HEK293T (cell line): ENCODE results near the gene TOP3B.
"Not testable (repeated sequence)": the region's sequence is repeated elsewhere in the genome, so short reads cannot be mapped to it uniquely, and the experiment has no call there.

Experiments
- CTCF ChIA-PET: fragments of 350-600 bp; formaldehyde crosslinking; extraction: SDS; loops from one replicate; lab custom pipeline; 2021; ENCODE audit warnings: antibody characterized with exemption, inconsistent platforms; lab: Yijun Ruan, JAX
- POLR2A ChIA-PET: fragments of 350-600 bp; formaldehyde crosslinking; extraction: SDS; loops from one replicate; lab custom pipeline; 2020; ENCODE audit warnings: antibody characterized with exemption, inconsistent platforms; lab: Yijun Ruan, JAX
- DNase-seq: peaks from one replicate; pipeline ENCODE4 v3.0.0; 2012; ENCODE audit warnings: mixed read lengths; ENCODE audit errors: extremely low spot score
- ARNT ChIP-seq: fragments of 450-650 bp; IDR thresholded peaks from 2 replicates; pipeline ENCODE4 v1.6.1; 2017; ENCODE audit warnings: mild to moderate bottlenecking
- BHLHE40 ChIP-seq: fragments of 450-650 bp; IDR thresholded peaks from 2 replicates; pipeline ENCODE4 v1.6.1; 2016; ENCODE audit warnings: mild to moderate bottlenecking, moderate library complexity, borderline replicate concordance
- CTBP1 ChIP-seq: fragments of 450-650 bp; IDR thresholded peaks from 2 replicates; pipeline ENCODE4 v1.6.1; 2016; ENCODE audit warnings: borderline replicate concordance
- ELF4 ChIP-seq: fragments of 450-650 bp; IDR thresholded peaks from 2 replicates; pipeline ENCODE4 v1.6.1; 2017; ENCODE audit warnings: antibody characterized with exemption
- FOXA1 ChIP-seq: fragments of 450-650 bp; IDR thresholded peaks from 2 replicates; pipeline ENCODE4 v1.6.1; 2016; ENCODE audit warnings: mild to moderate bottlenecking
- FOXK2 ChIP-seq: fragments of 450-650 bp; IDR thresholded peaks from 2 replicates; pipeline ENCODE4 v1.6.1; 2016; ENCODE audit warnings: mild to moderate bottlenecking
- FOXM1 ChIP-seq: fragments of 450-650 bp; IDR thresholded peaks from 2 replicates; pipeline ENCODE4 v1.6.1; 2017; ENCODE audit warnings: mild to moderate bottlenecking, borderline replicate concordance
- HDGF ChIP-seq: fragments of 450-650 bp; IDR thresholded peaks from 2 replicates; pipeline ENCODE4 v1.6.1; 2017; ENCODE audit warnings: antibody characterized with exemption, borderline replicate concordance
- L3MBTL2 ChIP-seq: fragments of 450-650 bp; conservative IDR thresholded peaks from 2 replicates; pipeline ENCODE4 v1.6.1; 2016; ENCODE audit warnings: mild to moderate bottlenecking
- LEF1 ChIP-seq: fragments of 450-650 bp; IDR thresholded peaks from 2 replicates; pipeline ENCODE4 v1.6.1; 2017; ENCODE audit warnings: mild to moderate bottlenecking, borderline replicate concordance
- NFRKB ChIP-seq: fragments of 450-650 bp; IDR thresholded peaks from 2 replicates; pipeline ENCODE4 v1.6.1; 2016; ENCODE audit warnings: mild to moderate bottlenecking, moderate library complexity
- SP1 ChIP-seq: fragments of 450-650 bp; IDR thresholded peaks from 2 replicates; pipeline ENCODE4 v1.6.1; 2017
- SUZ12 ChIP-seq: fragments of 450-650 bp; IDR thresholded peaks from 2 replicates; pipeline ENCODE4 v1.6.1; 2016; ENCODE audit warnings: mild to moderate bottlenecking
- TARDBP ChIP-seq: fragments of 450-650 bp; IDR thresholded peaks from 2 replicates; pipeline ENCODE4 v1.6.1; 2016
- ZNF384 ChIP-seq: fragments of 450-650 bp; IDR thresholded peaks from 2 replicates; pipeline ENCODE4 v1.6.1; 2016
- TF ChIP-seq, protein P1 (sequence below): fragments of 450-650 bp; IDR thresholded peaks from 2 replicates; pipeline ENCODE4 v1.6.1; 2016

Gene TOP3B

GRCh38 chr22:21942407-21943343 is 39.9 kb downstream of the TOP3B start:
- ChIA-PET POLR2A (no interaction called here), CTCF (interaction anchor here (0.6 kb wide), 1 partner anchor 53 kb away, joined by 3 read pairs; no protein-coding TSS in a partner anchor)
- TF ChIP-seq FOXK2 (no peak), SUZ12 (no peak), LEF1 (no peak), FOXM1 (no peak)
- TF ChIP-seq, protein P1, sequence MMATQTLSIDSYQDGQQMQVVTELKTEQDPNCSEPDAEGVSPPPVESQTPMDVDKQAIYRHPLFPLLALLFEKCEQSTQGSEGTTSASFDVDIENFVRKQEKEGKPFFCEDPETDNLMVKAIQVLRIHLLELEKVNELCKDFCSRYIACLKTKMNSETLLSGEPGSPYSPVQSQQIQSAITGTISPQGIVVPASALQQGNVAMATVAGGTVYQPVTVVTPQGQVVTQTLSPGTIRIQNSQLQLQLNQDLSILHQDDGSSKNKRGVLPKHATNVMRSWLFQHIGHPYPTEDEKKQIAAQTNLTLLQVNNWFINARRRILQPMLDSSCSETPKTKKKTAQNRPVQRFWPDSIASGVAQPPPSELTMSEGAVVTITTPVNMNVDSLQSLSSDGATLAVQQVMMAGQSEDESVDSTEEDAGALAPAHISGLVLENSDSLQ: no peak
- DNase-seq: no peak

- ChIA-PET CTCF (interaction anchor here (0.6 kb wide), 2 partner anchors 9 to 53 kb away, joined by 3 to 6 read pairs; no protein-coding TSS in a partner anchor), POLR2A (no interaction called here)
- no peak for DNase-seq
- TF ChIP-seq TARDBP: no peak
- no peak for TF ChIP-seq FOXK2
- no peak for TF ChIP-seq NFRKB
- TF ChIP-seq LEF1: no peak
- no peak for TF ChIP-seq FOXA1
- no peak for TF ChIP-seq L3MBTL2
- TF ChIP-seq ZNF384: no peak
- no peak for TF ChIP-seq HDGF
- no peak for TF ChIP-seq ARNT
- no peak for TF ChIP-seq SP1
Observed at GRCh38 chr22:21941921-21942320, 40.7 kb downstream of the TOP3B start.

DNA sequence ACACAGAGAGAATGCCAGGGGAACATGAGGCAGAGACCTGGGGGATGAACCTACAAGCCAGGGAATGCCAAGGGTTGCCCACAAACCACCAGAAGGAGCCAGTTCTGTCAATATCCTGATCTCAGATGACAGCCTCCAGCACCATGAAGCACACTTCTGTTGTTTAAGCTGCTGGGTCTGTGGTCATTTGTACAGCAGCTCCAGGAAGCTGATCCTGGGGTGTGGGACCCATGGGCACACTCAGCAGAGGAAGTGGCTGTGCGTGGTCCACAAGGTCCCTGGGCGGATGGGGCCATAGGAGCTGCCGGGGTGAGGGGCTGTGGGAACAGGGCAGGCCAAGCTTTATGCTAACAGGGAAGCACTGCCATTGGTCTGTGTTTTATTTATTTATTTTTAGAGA is 42.1 kb downstream of the TOP3B start:
- CTCF ChIA-PET: no interaction called here
- no peak for TF ChIP-seq FOXK2
- no peak for TF ChIP-seq ARNT
- no peak for TF ChIP-seq FOXA1
- no peak for TF ChIP-seq CTBP1
- TF ChIP-seq FOXM1: no peak
- no peak for TF ChIP-seq ZNF384
- DNase-seq: no peak
- POLR2A ChIA-PET: no interaction called here

GRCh38 chr22:21939935-21940334 is 42.7 kb downstream of the TOP3B start:
- DNase-seq, CTCF ChIA-PET, POLR2A ChIA-PET: not testable (repeated sequence)

- ChIA-PET POLR2A (interaction anchor here (2.3 kb wide), 1 partner anchor 13 kb away, joined by 7 read pairs; the partner anchor contains the start of gene PPM1F), CTCF (interaction anchor here (0.6 to 1.8 kb wide), 5 partner anchors 9 to 228 kb away, joined by 3 to 17 read pairs (median 3); no protein-coding TSS in a partner anchor)
- DNase-seq: no peak
- TF ChIP-seq TARDBP: no peak
- no peak for TF ChIP-seq CTBP1
- no peak for TF ChIP-seq L3MBTL2
- TF ChIP-seq ELF4: no peak
- no peak for TF ChIP-seq FOXM1
- TF ChIP-seq, protein P1: no peak
- TF ChIP-seq ARNT: no peak
- TF ChIP-seq HDGF: no peak
- no peak for TF ChIP-seq ZNF384
- no peak for TF ChIP-seq SP1
- TF ChIP-seq SUZ12: no peak
- no peak for TF ChIP-seq LEF1
- no peak for TF ChIP-seq BHLHE40
Observed at GRCh38 chr22:21939461-21939913, 43.1 kb downstream of the TOP3B start.

DNA sequence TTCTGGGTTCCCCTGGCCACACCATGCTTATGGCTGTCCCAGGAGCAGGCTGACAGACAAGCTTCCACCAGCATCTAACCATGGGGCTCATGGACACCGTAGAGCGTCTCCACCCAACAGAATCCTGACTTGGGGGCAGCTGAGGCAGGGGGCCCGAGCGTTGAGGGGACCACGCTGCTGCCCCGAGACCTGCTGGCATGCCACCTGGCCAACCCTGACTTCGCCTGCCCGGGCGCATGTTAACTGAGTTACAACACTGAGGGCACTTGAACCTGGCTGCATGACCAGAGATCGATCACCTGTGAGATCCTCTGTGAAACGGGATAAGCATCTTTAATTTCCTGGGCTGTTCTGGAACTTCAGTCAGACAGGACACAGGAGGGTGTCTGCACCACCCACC is 43.7 kb downstream of the TOP3B start:
- TF ChIP-seq SP1 (no peak), ZNF384 (no peak), FOXM1 (no peak)
- CTCF ChIA-PET: interaction anchor here (0.6 to 2.0 kb wide), 9 partner anchors 10 to 227 kb away, joined by 3 to 17 read pairs (median 3); partner anchors contain the start of gene PPM1F
- POLR2A ChIA-PET: interaction anchor here (2.3 kb wide), 1 partner anchor 14 kb away, joined by 7 read pairs; the partner anchor contains the start of gene PPM1F
- no peak for DNase-seq
